Head of caudate nucleus (tissue), 42 donors: ENCODE results near the gene PDIA2.

ENCODE experiments used
- DNase-seq, 42 donors: peaks; one replicate each; pipeline versions ENCODE4 v3.0.0 to v3.0.0-alpha.2; 2020 to 2021; ENCODE audit warnings: mixed read lengths in 7 of 42
- intact Hi-C: fragments of 100-400 bp; cut with DNase I; formaldehyde crosslinking; loops from one replicate; pipeline ENCODE4 v1.15.0; 2022

Gene PDIA2

GRCh38 chr16:289395-289997, 6.5 kb downstream of the PDIA2 start:
- intact Hi-C loops: no loop called here
- DNase-seq: no peak

GRCh38 chr16:290015-290680, 7.2 kb downstream of the PDIA2 start:
- no peak for DNase-seq
- intact Hi-C loops: no loop called here

DNA sequence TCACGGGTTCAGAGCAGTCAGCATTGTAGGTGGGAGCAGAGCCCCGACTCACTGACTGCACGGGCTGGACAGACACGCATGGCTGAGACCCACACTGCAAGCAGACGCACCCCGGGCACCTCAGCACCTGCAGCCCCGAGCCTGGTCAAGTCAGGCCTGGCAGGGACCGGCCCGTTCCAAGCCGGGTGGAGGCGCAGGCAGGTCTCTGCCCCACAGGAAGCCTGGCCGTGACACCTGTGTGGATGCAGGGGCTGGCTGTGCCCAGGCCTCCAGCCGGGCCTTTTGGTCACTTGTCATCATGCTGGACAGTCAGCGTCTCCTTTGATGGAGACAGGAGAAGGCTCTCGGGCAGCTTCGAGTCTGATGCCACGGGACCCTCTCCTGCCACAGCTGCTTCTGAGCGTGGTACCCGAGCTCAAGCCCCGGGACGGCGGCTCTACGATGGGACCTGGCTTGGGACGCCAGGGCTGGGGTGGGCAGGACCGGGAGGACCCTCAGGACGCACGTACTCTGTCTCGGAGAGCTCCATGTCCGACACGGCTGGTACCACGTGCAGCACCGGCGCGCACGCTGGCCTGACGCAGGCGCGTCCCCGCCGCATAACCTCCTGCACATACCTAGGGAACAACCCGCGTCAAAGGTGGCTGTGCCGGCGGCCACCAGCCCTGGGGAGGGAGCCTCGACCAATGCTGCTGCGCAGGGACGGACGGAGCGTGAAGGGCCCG, 7.9 kb downstream of the PDIA2 start:
- DNase-seq: no peak
- intact Hi-C loops: no loop called here

GRCh38 chr16:291539-291938, 8.6 kb downstream of the PDIA2 start:
- intact Hi-C loops: no loop called here
- no peak for DNase-seq

GRCh38 chr16:293043-293775, 10.2 kb downstream of the PDIA2 start:
- DNase-seq: no peak
- intact Hi-C loops: no loop called here

DNA sequence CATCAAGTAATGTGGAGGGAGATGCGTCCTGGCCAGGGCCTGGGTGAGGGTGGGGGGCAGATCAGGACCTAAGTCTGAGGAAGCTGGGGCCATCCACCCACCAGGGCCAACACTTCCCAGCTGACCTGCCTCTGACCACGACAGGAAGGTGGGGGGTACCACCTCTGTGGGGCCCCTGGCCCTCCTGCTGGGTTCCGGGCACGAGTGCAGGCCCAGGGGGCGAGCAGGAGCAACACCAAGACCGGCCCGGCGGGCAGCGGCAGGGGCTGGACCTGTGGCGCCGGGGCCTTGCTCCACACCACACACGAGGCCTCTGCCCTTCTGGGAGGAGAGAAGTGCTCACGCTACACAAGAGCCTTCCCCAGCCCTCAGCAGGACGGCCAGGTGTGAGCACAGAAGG, 13.3 kb downstream of the PDIA2 start:
- no peak for DNase-seq
- intact Hi-C loops: no loop called here

DNA sequence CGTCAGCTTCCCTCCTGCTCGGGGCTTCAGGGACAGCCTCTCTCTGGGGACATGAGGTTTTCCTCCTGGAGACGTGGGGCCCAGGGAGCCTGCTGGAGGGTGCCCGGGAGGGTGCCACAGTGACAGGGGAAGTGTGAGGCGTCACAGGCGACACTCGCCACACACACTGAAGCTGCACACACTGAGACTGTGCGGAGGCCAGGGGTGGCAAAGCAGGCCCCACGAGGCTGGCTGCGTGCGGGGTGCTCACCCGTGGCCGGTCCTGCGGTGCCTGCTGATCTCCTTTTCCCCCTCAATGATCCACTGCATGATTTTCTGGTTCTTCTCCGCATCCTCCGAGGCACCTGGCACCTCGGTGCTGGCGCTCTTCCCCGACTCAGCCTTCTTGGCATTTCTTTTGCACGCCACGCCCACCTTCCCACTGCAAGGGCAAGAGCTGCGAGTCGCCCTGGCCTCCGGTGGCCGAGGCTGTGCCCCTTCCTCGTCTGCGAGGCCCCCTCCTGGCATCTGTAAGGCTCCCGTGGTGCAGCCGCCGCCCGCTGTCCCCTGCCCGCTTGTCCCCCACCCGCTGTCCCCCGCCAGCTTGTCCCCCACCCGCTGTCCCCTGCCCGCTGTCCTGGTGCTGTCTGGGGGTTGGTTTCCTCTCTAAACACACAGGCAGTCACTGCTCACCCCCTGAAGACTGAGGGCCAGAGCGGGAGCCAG, 14.0 kb downstream of the PDIA2 start:
- intact Hi-C loops: no loop called here

DNA sequence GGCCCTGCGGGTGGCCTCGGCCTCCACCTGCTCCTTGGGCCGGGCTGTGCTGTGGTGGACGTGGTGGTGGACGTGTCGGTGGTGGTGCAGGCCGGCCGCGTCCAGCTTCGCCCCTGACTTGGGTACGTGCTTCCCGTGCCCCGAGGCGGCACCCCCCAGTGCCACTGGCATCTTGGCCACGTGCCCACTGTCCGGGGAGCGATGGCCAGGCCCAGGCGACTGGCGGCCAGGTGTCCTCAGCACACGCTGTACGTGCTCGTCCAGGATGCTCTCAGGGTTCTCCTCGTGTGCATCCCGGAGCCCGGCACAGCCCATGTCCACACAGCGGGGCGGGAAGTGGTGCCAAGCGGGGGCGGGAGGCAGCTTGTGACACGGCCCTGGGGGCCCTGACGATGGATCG, 14.9 kb downstream of the PDIA2 start:
- no peak for DNase-seq
- intact Hi-C loops: no loop called here

More for the DNA sequence above, 14.0 kb downstream of the PDIA2 start:
- no peak for DNase-seq

DNA sequence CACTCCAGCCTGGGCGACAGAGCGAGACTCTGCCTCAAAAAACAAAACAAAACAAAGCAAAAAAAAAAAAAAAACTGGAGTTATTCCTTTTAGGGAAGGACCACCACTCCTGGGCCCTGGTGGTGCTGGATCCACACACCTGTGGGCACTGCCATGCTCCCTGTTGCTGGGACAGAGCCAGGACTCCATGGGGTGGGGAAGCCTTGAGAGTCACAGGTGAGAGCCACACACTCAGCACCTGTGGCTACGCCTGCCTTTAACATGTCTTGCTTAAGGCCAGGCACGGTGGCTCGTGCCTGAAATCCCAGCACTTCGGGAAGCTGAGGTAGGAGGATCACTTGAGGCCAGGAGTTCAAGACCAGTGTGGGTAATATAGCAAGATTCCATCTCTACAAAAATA, 18.3 kb downstream of the PDIA2 start:
- intact Hi-C loops: no loop called here
- DNase-seq: no peak

DNA sequence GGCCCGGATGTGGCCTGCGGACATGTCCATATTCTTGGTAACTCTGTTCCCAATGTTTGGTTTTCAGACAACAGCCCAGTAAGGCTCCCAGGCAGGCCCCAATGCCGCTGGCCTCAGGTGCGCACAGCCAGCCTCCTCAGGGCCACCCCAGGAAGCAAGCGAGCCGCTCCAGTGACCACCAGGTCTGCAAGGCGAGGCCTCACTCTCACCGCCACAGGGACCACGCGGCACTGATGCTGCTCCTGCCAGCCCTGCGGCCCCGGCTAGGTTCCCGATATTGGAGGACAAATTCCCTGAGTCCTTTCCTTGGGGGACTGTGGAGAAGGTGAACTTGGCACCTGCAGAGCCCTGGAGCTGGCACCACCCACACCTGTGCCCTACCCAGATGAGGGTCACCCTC, 19.0 kb downstream of the PDIA2 start:
- DNase-seq: no peak
- intact Hi-C loops: no loop called here

- no peak for DNase-seq
- intact Hi-C loops: no loop called here
Observed at GRCh38 chr16:303760-304505, 21.0 kb downstream of the PDIA2 start.

DNA sequence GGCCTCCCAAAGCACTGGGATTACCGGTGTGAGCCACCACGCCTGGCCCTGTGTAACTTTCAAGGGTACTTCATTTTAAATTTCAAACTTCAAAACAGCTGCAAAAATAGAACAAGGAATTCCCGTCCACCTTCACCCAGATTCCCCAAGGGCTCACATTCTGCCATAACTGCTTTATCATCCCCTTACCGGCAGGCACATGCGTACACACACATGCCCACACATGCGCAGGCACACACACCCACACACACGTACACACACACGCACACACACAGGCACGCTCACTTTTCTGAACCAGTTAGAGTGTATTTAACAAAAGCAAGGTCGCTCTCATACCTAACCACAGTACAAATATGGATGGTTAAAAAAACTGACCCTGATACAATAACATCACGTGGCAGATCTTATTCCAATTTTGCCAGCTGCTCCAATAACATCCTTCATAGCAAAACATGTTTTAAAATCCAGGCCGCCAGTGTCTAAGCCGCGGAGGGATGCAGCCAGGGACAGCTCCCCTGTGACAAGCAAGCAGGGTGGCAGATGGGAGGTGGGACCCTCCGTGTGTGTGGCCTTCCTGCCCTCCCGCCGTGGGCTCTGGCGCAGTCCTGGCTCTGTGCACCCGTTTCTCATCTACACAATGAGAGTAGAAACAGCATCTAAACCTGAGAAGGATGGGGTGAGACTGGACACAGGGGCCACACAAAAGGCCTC, 23.1 kb downstream of the PDIA2 start:
- intact Hi-C loops: no loop called here
- DNase-seq: peak in 41 of 42 donors; percentile 24 to 85 (median 56)

- intact Hi-C loops: no loop called here
- peak in 1 of 42 donors; percentile 24 for DNase-seq
Observed at GRCh38 chr16:306911-307370, 24.0 kb downstream of the PDIA2 start.

DNA sequence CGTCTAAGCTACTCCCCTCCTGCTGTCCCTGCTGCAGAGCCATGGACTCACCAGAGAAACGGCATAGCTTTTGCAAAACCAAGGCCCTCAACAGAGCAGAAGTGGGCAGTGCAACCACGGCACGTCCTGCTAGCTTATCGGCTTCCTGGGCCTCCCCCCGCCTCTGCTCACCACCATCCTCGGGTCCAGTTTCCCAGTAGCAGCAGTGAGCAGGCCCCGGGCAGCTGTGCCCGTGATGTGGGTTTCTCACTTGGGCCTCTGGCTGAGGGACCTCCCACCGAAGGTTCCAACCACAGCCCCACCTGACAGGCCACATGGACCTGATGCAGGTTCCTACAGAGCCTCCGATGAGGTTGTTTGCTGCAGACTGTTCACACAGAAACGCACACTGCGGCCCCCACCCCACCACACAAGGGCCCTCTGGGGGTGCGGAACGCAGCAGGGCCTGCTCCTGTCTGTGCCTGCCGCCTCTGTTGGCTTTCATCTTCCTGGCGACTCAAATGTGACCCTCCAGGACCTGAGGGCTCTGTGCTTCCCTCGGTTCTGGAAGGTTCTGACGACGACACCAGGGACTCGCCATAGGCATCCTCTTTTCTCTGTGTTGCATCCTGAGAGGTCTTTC, 24.8 kb downstream of the PDIA2 start:
- no peak for DNase-seq

DNA sequence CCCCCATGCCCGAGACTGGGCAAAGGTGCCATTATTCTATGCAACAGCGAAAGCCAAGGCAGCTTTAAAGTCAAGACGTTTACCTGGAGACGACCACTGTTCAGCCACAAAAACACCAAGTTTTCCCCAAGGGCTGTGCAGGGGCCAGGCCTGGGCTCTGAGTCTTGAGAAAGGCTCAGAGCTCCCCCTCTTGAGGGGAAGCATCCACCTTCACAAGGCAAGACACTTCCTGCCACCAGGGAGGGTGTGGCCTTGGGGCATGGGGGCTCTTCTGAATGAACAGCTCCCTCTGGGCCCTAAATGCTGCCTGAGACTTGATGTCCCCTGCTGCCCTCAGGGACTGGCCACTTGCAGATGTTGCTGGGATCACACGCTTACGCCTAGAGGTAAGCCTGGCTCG, 26.5 kb downstream of the PDIA2 start:
- intact Hi-C loops: no loop called here

More for the DNA sequence above, 24.8 kb downstream of the PDIA2 start:
- intact Hi-C loops: no loop called here

DNA sequence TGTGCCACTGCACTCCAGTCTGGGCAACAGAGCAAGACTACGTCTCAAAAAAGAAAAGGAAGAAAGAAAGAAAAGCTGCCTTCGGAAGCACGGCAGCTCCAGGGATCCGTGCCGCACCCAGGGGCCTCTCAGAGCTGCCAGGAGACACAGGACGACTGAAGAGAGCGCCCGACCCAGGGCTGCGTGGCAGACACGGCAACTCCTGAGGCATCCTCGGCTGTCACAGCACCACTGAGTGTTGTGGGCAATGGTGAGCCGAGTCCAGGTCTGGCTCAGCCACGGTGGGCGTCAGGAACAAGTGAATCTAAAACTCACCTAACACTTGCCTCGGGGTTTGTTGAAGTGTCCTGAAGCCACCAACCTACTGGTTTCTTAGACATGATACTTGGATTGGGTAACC, 28.8 kb downstream of the PDIA2 start:
- intact Hi-C loops: no loop called here
- no peak for DNase-seq

More for the DNA sequence above, 26.5 kb downstream of the PDIA2 start:
- DNase-seq: no peak

- intact Hi-C loops: no loop called here
- DNase-seq: no peak
Observed at GRCh38 chr16:314351-314750, 31.4 kb downstream of the PDIA2 start.
